ENCODE data around the gene INHA. TPM values are rescaled to one million over a fixed set of nuclear protein-coding genes. Genes with fewer than 3 reads are reported as not detected.

INHA gene
- total RNA-seq, 1 experiment from 2014 or later = not detected

- no peak for ATAC-seq
- no TSS peak for BruUV-seq (replicated peaks)
- intact Hi-C loops (cut with micrococcal nuclease) = loop anchor here (10.0 kb wide), 1 partner anchor 357 kb away; the partner anchor contains the start of genes CNPPD1, RETREG2 and SLC23A3
- Histone ChIP-seq H3K36me3 (ENCODE audit: control insufficient read depth in 1 of 2, insufficient read depth in 2 of 2, low read length in 2 of 2) (no peaks in the 10 kb centered on the region), H3K9me3 (ENCODE audit: control insufficient read depth in 1 of 2, insufficient read depth in 1 of 2, low read depth in 1 of 2, low read length in 2 of 2) (no peaks in the 10 kb centered on the region), H3K9ac (ENCODE audit: low read length) (no peak overlapping the region), H3K27me3 (ENCODE audit: insufficient read depth, low read length) (no peaks in the 10 kb centered on the region), H4K20me1 (ENCODE audit: insufficient read depth) (no peaks in the 10 kb centered on the region), H3K4me2 (ENCODE audit: low read length) (no peak overlapping the region), H3K4me1 (ENCODE audit: control insufficient read depth in 1 of 2, insufficient read depth in 2 of 2, low read length in 2 of 2) (peaks cover 13 to 39% of the 10 kb centered on the region in 2 experiments; a peak in 3 of 4 replicates), H2AFZ (ENCODE audit: low read depth, low read length, poor library complexity, severe bottlenecking) (no peak overlapping the region), H3K79me2 (ENCODE audit: insufficient read depth, low read length) (no peaks in the 10 kb centered on the region), H3K27ac (ENCODE audit: low read depth, low read length) (no peak overlapping the region), H3K9me2 (ENCODE audit: insufficient read depth) (no peaks in the 10 kb centered on the region), H3K4me3 (replicated peaks in 1 of 2; ENCODE audit: low read depth in 1 of 2, low read length in 2 of 2) (no peak overlapping the region)
- POLR2A ChIA-PET = no interaction called here
- no peak for DNase-seq (ENCODE audit: low read depth, low spot score)
- TF ChIP-seq ZFX (IDR thresholded peaks at IDR 0.05) = no peak
- TF ChIP-seq FOSL1 (IDR thresholded peaks at IDR 0.05; ENCODE audit: low read depth) = no peak
- no peak for TF ChIP-seq EGR1 (IDR thresholded peaks at IDR 0.05; ENCODE audit: low read depth)
- TF ChIP-seq SP1 (IDR thresholded peaks at IDR 0.05; ENCODE audit: low read depth) = no peak
- no peak for TF ChIP-seq CBX3 (IDR thresholded peaks at IDR 0.05; ENCODE audit: low read depth)
- no peak for TF ChIP-seq POLR2AphosphoS5 (IDR thresholded peaks at IDR 0.05; ENCODE audit: low read depth, low read length)
- TF ChIP-seq JUND (IDR thresholded peaks at IDR 0.05) = no peak
- TF ChIP-seq, protein P1, sequence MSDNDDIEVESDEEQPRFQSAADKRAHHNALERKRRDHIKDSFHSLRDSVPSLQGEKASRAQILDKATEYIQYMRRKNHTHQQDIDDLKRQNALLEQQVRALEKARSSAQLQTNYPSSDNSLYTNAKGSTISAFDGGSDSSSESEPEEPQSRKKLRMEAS (IDR thresholded peaks at IDR 0.05) = no peak
- no peak for TF ChIP-seq ATF3 (IDR thresholded peaks at IDR 0.05)
- no peak for TF ChIP-seq SRF (IDR thresholded peaks at IDR 0.05; ENCODE audit: low read depth)
- TF ChIP-seq CTCF (IDR thresholded peaks at IDR 0.05 in 2 of 3, conservative IDR thresholded peaks at IDR 0.05 in 1 of 3; ENCODE audit: borderline replicate concordance in 1 of 3, insufficient read depth in 1 of 3, low read depth in 2 of 3, low read length in 2 of 3) = no peak
- no peak for TF ChIP-seq SIN3A (IDR thresholded peaks at IDR 0.05; ENCODE audit: low read depth)
- TF ChIP-seq CEBPB (IDR thresholded peaks at IDR 0.05; ENCODE audit: low read depth) = no peak
- TF ChIP-seq ZNF274 (IDR thresholded peaks at IDR 0.05; ENCODE audit: low read depth, low read length) = no peak
- TF ChIP-seq, protein P2, sequence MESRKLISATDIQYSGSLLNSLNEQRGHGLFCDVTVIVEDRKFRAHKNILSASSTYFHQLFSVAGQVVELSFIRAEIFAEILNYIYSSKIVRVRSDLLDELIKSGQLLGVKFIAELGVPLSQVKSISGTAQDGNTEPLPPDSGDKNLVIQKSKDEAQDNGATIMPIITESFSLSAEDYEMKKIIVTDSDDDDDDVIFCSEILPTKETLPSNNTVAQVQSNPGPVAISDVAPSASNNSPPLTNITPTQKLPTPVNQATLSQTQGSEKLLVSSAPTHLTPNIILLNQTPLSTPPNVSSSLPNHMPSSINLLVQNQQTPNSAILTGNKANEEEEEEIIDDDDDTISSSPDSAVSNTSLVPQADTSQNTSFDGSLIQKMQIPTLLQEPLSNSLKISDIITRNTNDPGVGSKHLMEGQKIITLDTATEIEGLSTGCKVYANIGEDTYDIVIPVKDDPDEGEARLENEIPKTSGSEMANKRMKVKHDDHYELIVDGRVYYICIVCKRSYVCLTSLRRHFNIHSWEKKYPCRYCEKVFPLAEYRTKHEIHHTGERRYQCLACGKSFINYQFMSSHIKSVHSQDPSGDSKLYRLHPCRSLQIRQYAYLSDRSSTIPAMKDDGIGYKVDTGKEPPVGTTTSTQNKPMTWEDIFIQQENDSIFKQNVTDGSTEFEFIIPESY (IDR thresholded peaks at IDR 0.05; ENCODE audit: extremely low read depth, insufficient replicate concordance, low read length) = no peak
- TF ChIP-seq POLR2A (IDR thresholded peaks at IDR 0.05; ENCODE audit: borderline replicate concordance, extremely low read depth, insufficient read depth, insufficient read length) = no peak
- TF ChIP-seq YY1 (IDR thresholded peaks at IDR 0.05; ENCODE audit: extremely low read depth, insufficient replicate concordance, low read depth, low read length) = no peak
- TF ChIP-seq EZH2 (IDR thresholded peaks at IDR 0.05) = no peak
- RAD21 ChIA-PET (ENCODE audit: low non-redundant PET in 1 of 2, low total read pairs in 2 of 2, uncharacterized antibody in 2 of 2, unreplicated experiment in 2 of 2) = interaction anchor here in 1 of 2 experiments (2.9 kb wide), 1 partner anchor 129 kb away, joined by 20 read pairs; no protein-coding TSS in a partner anchor
- CTCF ChIA-PET = interaction anchor here (0.6 to 7.7 kb wide), 6 partner anchors 8 to 129 kb away, joined by 3 to 103 read pairs (median 4); partner anchors contain the start of gene GMPPA
These were observed 40.3 kb upstream of the INHA start for GRCh38 chr2:219531639-219532377.

Measured in HCT116 (cell line).